ENCODE data around the gene PRDM15. TPM values are rescaled to one million over a fixed set of nuclear protein-coding genes. Genes with fewer than 3 reads are reported as not detected.

PRDM15 gene
- total RNA-seq, 2 experiments from 2014 or later = 10.4 to 12.0 TPM

- no peaks in the 10 kb centered on the region for H3K27me3 Mint-ChIP-seq
- peaks cover 32% of the 10 kb centered on the region for H3K4me1 Mint-ChIP-seq (ENCODE audit: low read depth)
- H3K36me3 Mint-ChIP-seq (ENCODE audit: low read depth) = peaks cover 16% of the 10 kb centered on the region
- H3K9me3 Mint-ChIP-seq = no peaks in the 10 kb centered on the region
- no peak overlapping the region for H3K27ac Mint-ChIP-seq
- POLR2A ChIA-PET = no interaction called here
- CTCF ChIA-PET = no interaction called here
- Histone ChIP-seq H3K27me3 (ENCODE audit: control insufficient read depth in 1 of 2, insufficient read depth in 2 of 2, low read length in 2 of 2) (no peaks in the 10 kb centered on the region), H3K36me3 (ENCODE audit: insufficient read depth, low read length) (peaks cover 5% of the 10 kb centered on the region), H3K4me1 (ENCODE audit: insufficient read depth, low read length) (peaks cover 26% of the 10 kb centered on the region), H3K4me3 (ENCODE audit: low read length) (no peak overlapping the region), H3K9me3 (ENCODE audit: control insufficient read depth in 1 of 2, insufficient read depth in 1 of 2, low read length in 2 of 2) (no peaks in the 10 kb centered on the region), H3K27ac (ENCODE audit: low read depth in 1 of 2, low read length in 2 of 2) (no peak overlapping the region)
- ATAC-seq (ENCODE audit: poor library complexity) (no peak), DNase-seq (no peak)
- TF ChIP-seq, protein P1, sequence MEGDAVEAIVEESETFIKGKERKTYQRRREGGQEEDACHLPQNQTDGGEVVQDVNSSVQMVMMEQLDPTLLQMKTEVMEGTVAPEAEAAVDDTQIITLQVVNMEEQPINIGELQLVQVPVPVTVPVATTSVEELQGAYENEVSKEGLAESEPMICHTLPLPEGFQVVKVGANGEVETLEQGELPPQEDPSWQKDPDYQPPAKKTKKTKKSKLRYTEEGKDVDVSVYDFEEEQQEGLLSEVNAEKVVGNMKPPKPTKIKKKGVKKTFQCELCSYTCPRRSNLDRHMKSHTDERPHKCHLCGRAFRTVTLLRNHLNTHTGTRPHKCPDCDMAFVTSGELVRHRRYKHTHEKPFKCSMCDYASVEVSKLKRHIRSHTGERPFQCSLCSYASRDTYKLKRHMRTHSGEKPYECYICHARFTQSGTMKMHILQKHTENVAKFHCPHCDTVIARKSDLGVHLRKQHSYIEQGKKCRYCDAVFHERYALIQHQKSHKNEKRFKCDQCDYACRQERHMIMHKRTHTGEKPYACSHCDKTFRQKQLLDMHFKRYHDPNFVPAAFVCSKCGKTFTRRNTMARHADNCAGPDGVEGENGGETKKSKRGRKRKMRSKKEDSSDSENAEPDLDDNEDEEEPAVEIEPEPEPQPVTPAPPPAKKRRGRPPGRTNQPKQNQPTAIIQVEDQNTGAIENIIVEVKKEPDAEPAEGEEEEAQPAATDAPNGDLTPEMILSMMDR (IDR thresholded peaks at IDR 0.05) = no peak
- intact Hi-C loops (cut with DNase I, micrococcal nuclease) = no loop called here
- H3K4me3 Mint-ChIP-seq = no peak overlapping the region
These were observed 18.0 kb upstream of the PRDM15 start for GRCh38 chr21:41897047-41897669.

GRCh38 chr21:41895643-41896493, 16.7 kb upstream of the PRDM15 start:
- intact Hi-C loops (cut with DNase I, micrococcal nuclease) = no loop called here

DNA sequence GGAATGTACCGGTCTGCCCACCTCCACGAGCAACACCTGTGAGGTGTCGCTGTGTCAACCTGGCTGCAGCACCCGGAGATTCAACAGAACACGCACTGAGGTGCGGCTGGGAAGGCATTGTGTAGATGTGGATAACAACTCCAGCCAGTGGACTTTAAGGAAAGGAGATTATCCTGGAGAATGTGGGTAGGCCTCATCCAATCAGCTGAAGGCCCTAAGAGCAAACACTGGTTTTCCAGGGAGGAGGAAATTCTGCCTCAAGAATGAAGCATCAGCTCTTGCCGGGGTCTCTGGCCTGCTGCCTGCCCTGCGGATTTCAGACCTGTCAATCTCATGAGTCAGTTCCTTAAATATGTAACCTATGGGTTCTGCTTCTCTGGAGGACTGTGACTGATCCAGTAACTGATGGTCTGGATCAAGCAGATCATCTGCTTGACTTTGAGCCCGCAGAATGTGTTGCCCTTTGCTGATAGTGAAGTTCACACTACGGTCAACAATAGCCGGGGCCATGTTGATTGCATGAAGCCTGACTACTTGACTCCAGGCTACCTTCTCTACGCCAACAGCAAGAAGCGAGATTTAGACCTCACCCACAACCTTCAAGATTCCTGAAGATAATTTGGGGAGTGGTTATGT, 15.9 kb upstream of the PRDM15 start:
- Mint-ChIP-seq H3K27ac (no peak overlapping the region), H3K4me3 (no peak overlapping the region)
- TF ChIP-seq, protein P1 (IDR thresholded peaks at IDR 0.05) = no peak

More at GRCh38 chr21:41895643-41896493, 16.7 kb upstream of the PRDM15 start:
- peak; percentile 96 for ATAC-seq (ENCODE audit: poor library complexity)
- H3K27ac Mint-ChIP-seq = peak overlapping the region; percentile 16
- peaks cover 25% of the 10 kb centered on the region for H3K4me1 Mint-ChIP-seq (ENCODE audit: low read depth)
- peak; percentile 33 to 85 (median 49) for DNase-seq
- peaks cover 3% of the 10 kb centered on the region for H3K36me3 Mint-ChIP-seq (ENCODE audit: low read depth)
- no peaks in the 10 kb centered on the region for H3K27me3 Mint-ChIP-seq
- CTCF ChIA-PET = interaction anchor here (1.0 to 1.2 kb wide), 2 partner anchors 16 to 212 kb away, joined by 3 to 4 read pairs; no protein-coding TSS in a partner anchor
- H3K36me3 ChIP-seq (ENCODE audit: insufficient read depth, low read length) = peaks cover 2% of the 10 kb centered on the region
- H3K4me3 Mint-ChIP-seq = peak overlapping the region; percentile 7
- H3K4me3 ChIP-seq (ENCODE audit: low read length) = no peak overlapping the region
- POLR2A ChIA-PET = interaction anchor here (0.7 to 1.6 kb wide), 5 partner anchors 16 to 631 kb away, joined by 3 to 13 read pairs (median 3); partner anchors contain the start of gene PRDM15
- H3K27me3 ChIP-seq (ENCODE audit: control insufficient read depth in 1 of 2, insufficient read depth in 2 of 2, low read length in 2 of 2) = no peaks in the 10 kb centered on the region
- TF ChIP-seq, protein P1 (IDR thresholded peaks at IDR 0.05) = no peak
- H3K27ac ChIP-seq (ENCODE audit: low read depth in 1 of 2, low read length in 2 of 2) = no peak overlapping the region
- H3K4me1 ChIP-seq (ENCODE audit: insufficient read depth, low read length) = peaks cover 26% of the 10 kb centered on the region
- no peaks in the 10 kb centered on the region for H3K9me3 Mint-ChIP-seq
- H3K9me3 ChIP-seq (ENCODE audit: control insufficient read depth in 1 of 2, insufficient read depth in 1 of 2, low read length in 2 of 2) = no peaks in the 10 kb centered on the region

More for the DNA sequence above, 15.9 kb upstream of the PRDM15 start:
- no peak for ATAC-seq (ENCODE audit: poor library complexity)
- Mint-ChIP-seq H3K9me3 (no peaks in the 10 kb centered on the region), H3K36me3 (ENCODE audit: low read depth) (no peaks in the 10 kb centered on the region), H3K4me1 (ENCODE audit: low read depth) (peaks cover 22% of the 10 kb centered on the region), H3K27me3 (no peaks in the 10 kb centered on the region)
- intact Hi-C loops (cut with DNase I, micrococcal nuclease) = no loop called here
- ChIA-PET POLR2A (interaction anchor here (0.7 to 1.6 kb wide), 4 partner anchors 15 to 632 kb away, joined by 3 to 13 read pairs (median 4); partner anchors contain the start of gene PRDM15), CTCF (interaction anchor here (0.6 to 1.2 kb wide), 3 partner anchors 10 to 213 kb away, joined by 3 to 4 read pairs (median 4); no protein-coding TSS in a partner anchor)
- H3K4me3 ChIP-seq (ENCODE audit: low read length) = no peak overlapping the region
- peaks cover 2% of the 10 kb centered on the region for H3K36me3 ChIP-seq (ENCODE audit: insufficient read depth, low read length)
- no peak for DNase-seq
- H3K27me3 ChIP-seq (ENCODE audit: control insufficient read depth in 1 of 2, insufficient read depth in 2 of 2, low read length in 2 of 2) = no peaks in the 10 kb centered on the region
- peaks cover 22% of the 10 kb centered on the region for H3K4me1 ChIP-seq (ENCODE audit: insufficient read depth, low read length)
- H3K9me3 ChIP-seq (ENCODE audit: control insufficient read depth in 1 of 2, insufficient read depth in 1 of 2, low read length in 2 of 2) = no peaks in the 10 kb centered on the region
- H3K27ac ChIP-seq (ENCODE audit: low read depth in 1 of 2, low read length in 2 of 2) = no peak overlapping the region
